ENCODE measurements around the gene ZNF564. TPM values are rescaled to one million over a fixed set of nuclear protein-coding genes. Genes with fewer than 3 reads are reported as not detected.

Gene ZNF564
- total RNA-seq, 1 donor from 2014 or later: 10.3 TPM

Other genes starting within 250 kb of the ZNF564 start
- 5.3 TPM for gene ZNF563, start 217.8 kb downstream of the ZNF564 start, total RNA-seq
- gene ZNF442, start 185.8 kb downstream of the ZNF564 start, total RNA-seq: 2.4 TPM
- gene ZNF799, start 150.2 kb downstream of the ZNF564 start, total RNA-seq: 2.3 TPM
- 1.9 TPM for gene ZNF443, start 110.5 kb downstream of the ZNF564 start, total RNA-seq
- gene ZNF709, start 66.7 kb downstream of the ZNF564 start, total RNA-seq: 2.1 TPM
- 5.1 TPM for gene ZNF490, start 59.3 kb upstream of the ZNF564 start, total RNA-seq
- gene ZNF791, start 59.4 kb upstream of the ZNF564 start, total RNA-seq: 14.4 TPM
- 40.2 TPM for gene MAN2B1, start 115.3 kb upstream of the ZNF564 start, total RNA-seq
- 7.2 TPM for gene WDR83, start 115.3 kb upstream of the ZNF564 start, total RNA-seq
- 45.9 TPM for gene DHPS, start 130.4 kb upstream of the ZNF564 start, total RNA-seq
- not detected for gene GNG14, start 136.5 kb upstream of the ZNF564 start, total RNA-seq
- 1.7 TPM for gene FBXW9, start 145.1 kb upstream of the ZNF564 start, total RNA-seq
- 35.1 TPM for gene TNPO2, start 172.4 kb upstream of the ZNF564 start, total RNA-seq
- gene TRIR, start 183.2 kb upstream of the ZNF564 start, total RNA-seq: 133 TPM
- 65.8 TPM for gene GET3, start 186.0 kb upstream of the ZNF564 start, total RNA-seq
- not detected for gene BEST2, start 200.3 kb upstream of the ZNF564 start, total RNA-seq
- 51.6 TPM for gene HOOK2, start 224.1 kb upstream of the ZNF564 start, total RNA-seq
- gene JUNB, start 240.0 kb upstream of the ZNF564 start, total RNA-seq: 25.0 TPM